ENCODE results near the gene NOL3. TPM values are rescaled to one million over a fixed set of nuclear protein-coding genes. Genes with fewer than 3 reads are reported as not detected.

The NOL3 gene
- total and polyA plus RNA-seq, 8 donors, result 11.9 to 36.7 (median 18.4) TPM

DNA sequence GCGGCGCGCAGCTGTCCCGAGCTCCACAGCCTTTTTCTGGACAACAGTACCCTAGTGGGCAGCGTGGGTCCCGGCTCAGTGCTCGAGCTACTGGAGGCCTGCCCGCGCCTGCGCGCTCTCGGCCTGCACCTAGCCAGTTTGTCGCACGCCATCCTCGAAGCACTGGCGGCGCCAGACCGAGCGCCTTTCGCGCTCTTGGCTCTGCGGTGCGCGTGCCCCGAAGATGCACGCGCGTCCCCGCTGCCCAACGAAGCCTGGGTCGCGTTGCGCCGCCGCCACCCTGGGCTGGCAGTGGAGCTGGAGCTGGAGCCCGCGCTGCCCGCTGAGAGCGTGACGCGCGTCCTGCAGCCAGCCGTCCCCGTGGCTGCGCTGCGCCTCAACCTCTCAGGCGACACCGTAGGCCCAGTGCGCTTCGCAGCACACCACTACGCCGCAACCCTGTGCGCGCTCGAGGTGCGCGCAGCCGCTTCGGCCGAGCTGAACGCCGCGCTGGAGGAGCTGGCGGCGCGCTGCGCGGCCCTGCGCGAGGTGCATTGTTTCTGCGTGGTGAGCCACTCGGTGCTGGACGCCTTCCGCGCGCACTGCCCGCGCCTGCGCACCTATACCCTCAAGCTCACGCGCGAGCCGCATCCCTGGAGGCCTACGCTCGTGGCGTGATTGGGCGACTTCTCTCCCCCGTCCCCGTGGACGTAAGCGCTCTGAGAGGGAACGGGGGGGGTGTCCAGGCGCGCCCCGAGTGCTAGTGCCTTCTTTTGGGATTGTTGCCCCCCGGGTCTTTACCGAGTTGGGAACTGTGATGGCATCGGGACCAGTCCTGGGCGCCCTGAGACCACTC lies 7.0 kb upstream of the NOL3 start:
- peak overlapping the region; percentile 7 to 24 for H3K4me3 ChIP-seq

DNA sequence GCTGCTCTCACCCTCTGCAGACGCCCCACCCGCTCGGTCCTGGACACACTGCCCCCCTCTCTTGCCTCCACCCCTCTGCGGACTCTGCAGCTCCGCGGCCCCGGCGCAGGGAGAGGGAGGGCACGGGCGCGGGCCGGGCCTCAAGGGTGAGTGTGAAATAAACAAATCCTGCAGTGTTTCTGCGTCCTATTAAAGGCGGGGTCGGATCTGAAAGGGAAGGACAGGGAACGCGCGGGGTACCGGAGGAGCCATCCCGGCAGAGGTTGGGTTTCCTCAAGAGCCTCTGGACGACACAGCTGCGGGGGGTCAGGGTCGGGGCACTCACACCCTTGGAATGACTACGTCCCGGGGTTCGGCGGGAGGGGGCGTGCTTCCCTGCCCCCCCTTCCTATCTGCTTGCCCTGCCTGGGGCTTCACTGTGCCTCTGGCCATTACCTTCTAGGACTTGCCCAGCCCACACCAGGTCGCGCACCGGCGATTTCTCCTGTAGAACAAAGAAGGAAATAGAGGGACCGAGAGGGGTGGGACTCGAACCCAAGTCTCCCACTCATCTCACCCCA lies 6.3 kb upstream of the NOL3 start:
- intact Hi-C loops (cut with DNase I), result no loop called here
- peak overlapping the region; percentile 7 to 24 for H3K4me3 ChIP-seq
- peak; percentile 1 for ATAC-seq

More for the DNA sequence above, 7.0 kb upstream of the NOL3 start:
- peaks cover 25 to 72% of the 10 kb centered on the region in 2 donors for H3K27me3 ChIP-seq
- ATAC-seq, result no peak
- TF ChIP-seq, protein P1, sequence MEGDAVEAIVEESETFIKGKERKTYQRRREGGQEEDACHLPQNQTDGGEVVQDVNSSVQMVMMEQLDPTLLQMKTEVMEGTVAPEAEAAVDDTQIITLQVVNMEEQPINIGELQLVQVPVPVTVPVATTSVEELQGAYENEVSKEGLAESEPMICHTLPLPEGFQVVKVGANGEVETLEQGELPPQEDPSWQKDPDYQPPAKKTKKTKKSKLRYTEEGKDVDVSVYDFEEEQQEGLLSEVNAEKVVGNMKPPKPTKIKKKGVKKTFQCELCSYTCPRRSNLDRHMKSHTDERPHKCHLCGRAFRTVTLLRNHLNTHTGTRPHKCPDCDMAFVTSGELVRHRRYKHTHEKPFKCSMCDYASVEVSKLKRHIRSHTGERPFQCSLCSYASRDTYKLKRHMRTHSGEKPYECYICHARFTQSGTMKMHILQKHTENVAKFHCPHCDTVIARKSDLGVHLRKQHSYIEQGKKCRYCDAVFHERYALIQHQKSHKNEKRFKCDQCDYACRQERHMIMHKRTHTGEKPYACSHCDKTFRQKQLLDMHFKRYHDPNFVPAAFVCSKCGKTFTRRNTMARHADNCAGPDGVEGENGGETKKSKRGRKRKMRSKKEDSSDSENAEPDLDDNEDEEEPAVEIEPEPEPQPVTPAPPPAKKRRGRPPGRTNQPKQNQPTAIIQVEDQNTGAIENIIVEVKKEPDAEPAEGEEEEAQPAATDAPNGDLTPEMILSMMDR (IDR thresholded peaks at IDR 0.05), result no peak
- DNase-seq, result no peak
- no peak overlapping the region for H3K27ac ChIP-seq
- no peaks in the 10 kb centered on the region for H3K9me3 ChIP-seq
- peaks cover 38 to 60% of the 10 kb centered on the region in 2 donors for H3K4me1 ChIP-seq
- intact Hi-C loops (cut with DNase I), result no loop called here
- H3K36me3 ChIP-seq, result no peaks in the 10 kb centered on the region

GRCh38 chr16:67164599-67165061 lies 5.7 kb upstream of the NOL3 start, which contains the start of gene HSF4:
HSF4 (plus strand) TSS chr16:67164745; CDS start chr16:67164812, 67 bp downstream.
- TF ChIP-seq, protein P1 (IDR thresholded peaks at IDR 0.05), result no peak
- Histone ChIP-seq H3K4me3 (peak within 1 kb of the TSS; percentile 24), H3K36me3 (no peaks in the 10 kb centered on the region), H3K27ac (no peak within 1 kb of the TSS), H3K9me3 (no peaks in the 10 kb centered on the region), H3K27me3 (peaks cover 25 to 85% of the 10 kb centered on the region in 2 donors), H3K4me1 (peaks cover 43 to 58% of the 10 kb centered on the region in 2 donors)
- DNase-seq (peak in 1 of 4 donors; percentile 89), ATAC-seq (peak; percentile 55)
- intact Hi-C loops (cut with DNase I), result no loop called here

More for the DNA sequence above, 6.3 kb upstream of the NOL3 start:
- Histone ChIP-seq H3K9me3 (no peaks in the 10 kb centered on the region), H3K36me3 (no peaks in the 10 kb centered on the region), H3K27me3 (peaks cover 25 to 79% of the 10 kb centered on the region in 2 donors), H3K27ac (no peak overlapping the region), H3K4me1 (peaks cover 38 to 54% of the 10 kb centered on the region in 2 donors)
- TF ChIP-seq, protein P1 (IDR thresholded peaks at IDR 0.05), result no peak
- peak in 1 of 4 donors; percentile 84 for DNase-seq

DNA sequence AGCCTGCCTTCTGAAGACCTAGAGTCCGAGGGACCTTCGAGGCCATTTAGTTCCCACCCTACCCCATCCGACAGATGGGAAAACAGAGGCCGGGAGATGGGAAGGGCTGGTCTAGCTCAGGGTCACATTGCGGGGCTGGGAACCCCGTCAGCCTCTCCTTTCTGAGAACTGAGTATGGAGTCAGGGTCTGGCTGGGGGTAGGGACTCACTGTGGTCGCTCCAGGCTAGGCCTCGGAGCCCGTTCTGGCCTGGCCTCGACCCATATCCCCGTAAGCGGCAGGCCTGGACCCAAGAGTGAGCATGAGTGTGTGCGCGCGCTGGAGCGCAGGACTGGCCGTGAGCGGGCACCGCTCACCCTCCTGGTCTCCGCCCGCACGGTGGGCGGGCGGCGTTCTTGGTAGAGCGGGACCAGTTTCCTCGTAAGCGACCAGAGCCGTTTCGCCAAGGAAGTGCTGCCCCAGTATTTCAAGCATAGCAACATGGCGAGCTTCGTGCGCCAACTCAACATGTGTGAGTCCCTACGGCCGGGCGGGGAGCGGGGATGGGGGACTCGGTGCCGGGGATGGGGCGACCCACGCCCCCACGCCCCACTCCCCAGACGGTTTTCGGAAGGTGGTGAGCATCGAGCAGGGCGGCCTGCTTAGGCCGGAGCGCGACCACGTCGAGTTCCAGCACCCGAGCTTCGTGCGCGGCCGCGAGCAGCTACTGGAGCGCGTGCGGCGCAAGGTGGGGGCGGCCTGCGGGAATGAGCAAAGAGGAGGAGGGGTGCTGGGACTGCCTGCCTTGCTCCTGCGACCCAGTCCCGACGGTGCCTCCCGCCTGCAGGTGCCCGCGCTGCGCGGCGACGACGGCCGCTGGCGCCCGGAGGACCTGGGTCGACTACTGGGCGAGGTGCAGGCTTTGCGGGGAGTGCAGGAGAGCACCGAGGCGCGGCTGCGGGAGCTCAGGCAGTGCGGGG lies 4.9 kb upstream of the NOL3 start:
- DNase-seq, result no peak
- ATAC-seq, result no peak

More for the DNA sequence above, 4.9 kb upstream of the NOL3 start:
- TF ChIP-seq, protein P1 (IDR thresholded peaks at IDR 0.05), result no peak
- H3K4me1 ChIP-seq, result peaks cover 48 to 65% of the 10 kb centered on the region in 2 donors
- no peaks in the 10 kb centered on the region for H3K9me3 ChIP-seq
- intact Hi-C loops (cut with DNase I), result no loop called here
- H3K36me3 ChIP-seq, result no peaks in the 10 kb centered on the region
- peaks cover 25 to 92% of the 10 kb centered on the region in 2 donors for H3K27me3 ChIP-seq
- peak overlapping the region in 1 of 2 donors; percentile 24 for H3K4me3 ChIP-seq
- no peak overlapping the region for H3K27ac ChIP-seq
